Spleen (tissue), 7 donors: Measurements from ENCODE around the gene CLEC16A.

Experiments
- POLR2A ChIP-seq, 3 donors: fragments of 450-650 bp; IDR thresholded peaks; one replicate each; pipeline ENCODE4 v1.5.1; 2017; ENCODE audit warnings: antibody characterized with exemption in 3 of 3, mild to moderate bottlenecking in 1 of 3
- POLR2AphosphoS5 ChIP-seq, 3 donors: sonication (generic); formaldehyde crosslinking; IDR thresholded peaks; one replicate each; pipeline ENCODE4 v1.5.1; 2017; ENCODE audit warnings: antibody characterized with exemption in 3 of 3
- TF ChIP-seq, protein P1 (sequence below), 11 experiments: fragments of 200-600 bp in 7 of 11; fragments of 450-650 bp in 4 of 11; sonication (generic) in 4 of 11; IDR thresholded peaks in 8 of 11; conservative IDR thresholded peaks in 3 of 11; 1 replicate in 7 of 11; 2 replicates in 4 of 11; pipeline versions ENCODE4 v1.4.0 to v1.8.0; 2016 to 2021; ENCODE audit warnings: antibody characterized with exemption in 11 of 11, inconsistent platforms in 4 of 11, mild to moderate bottlenecking in 1 of 11
- donor health status: DM: no; HTN: no; CAD: no; lungs with moderate emphysema.
- donor health status: DM: no; HTN: no; CAD: no.
- donor health status: DM: no; HTN: no; CAD: no.

DNA sequence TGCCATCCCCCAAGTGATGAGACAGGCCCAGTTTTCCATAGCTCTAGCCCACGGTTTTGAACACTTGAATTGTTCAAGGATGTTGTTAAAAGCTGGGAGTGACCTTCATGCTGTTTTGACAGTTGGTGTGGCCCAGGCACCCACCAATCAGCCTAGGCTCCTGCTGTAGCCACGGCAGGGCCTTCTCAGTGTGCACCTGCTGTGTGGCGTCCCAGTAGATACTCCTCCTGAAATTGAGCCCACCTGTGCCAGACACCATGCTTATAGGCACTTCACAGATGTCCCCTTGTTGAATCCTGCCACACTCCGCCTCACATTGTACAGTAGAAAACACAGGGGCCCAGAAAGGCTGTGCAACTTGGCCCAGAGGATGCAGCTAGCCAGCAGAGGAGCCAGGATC, 225.3 kb downstream of the CLEC16A start:
- TF ChIP-seq, protein P1, sequence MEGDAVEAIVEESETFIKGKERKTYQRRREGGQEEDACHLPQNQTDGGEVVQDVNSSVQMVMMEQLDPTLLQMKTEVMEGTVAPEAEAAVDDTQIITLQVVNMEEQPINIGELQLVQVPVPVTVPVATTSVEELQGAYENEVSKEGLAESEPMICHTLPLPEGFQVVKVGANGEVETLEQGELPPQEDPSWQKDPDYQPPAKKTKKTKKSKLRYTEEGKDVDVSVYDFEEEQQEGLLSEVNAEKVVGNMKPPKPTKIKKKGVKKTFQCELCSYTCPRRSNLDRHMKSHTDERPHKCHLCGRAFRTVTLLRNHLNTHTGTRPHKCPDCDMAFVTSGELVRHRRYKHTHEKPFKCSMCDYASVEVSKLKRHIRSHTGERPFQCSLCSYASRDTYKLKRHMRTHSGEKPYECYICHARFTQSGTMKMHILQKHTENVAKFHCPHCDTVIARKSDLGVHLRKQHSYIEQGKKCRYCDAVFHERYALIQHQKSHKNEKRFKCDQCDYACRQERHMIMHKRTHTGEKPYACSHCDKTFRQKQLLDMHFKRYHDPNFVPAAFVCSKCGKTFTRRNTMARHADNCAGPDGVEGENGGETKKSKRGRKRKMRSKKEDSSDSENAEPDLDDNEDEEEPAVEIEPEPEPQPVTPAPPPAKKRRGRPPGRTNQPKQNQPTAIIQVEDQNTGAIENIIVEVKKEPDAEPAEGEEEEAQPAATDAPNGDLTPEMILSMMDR (IDR thresholded peaks at IDR 0.05 in 8 of 11, conservative IDR thresholded peaks at IDR 0.05 in 3 of 11): no peak
- TF ChIP-seq POLR2A (IDR thresholded peaks at IDR 0.05) (no peak), POLR2AphosphoS5 (IDR thresholded peaks at IDR 0.05) (no peak)
